Osteocyte (in vitro differentiated cells): Measurements from ENCODE around the gene NGRN. TPM values are rescaled to one million over a fixed set of nuclear protein-coding genes. Genes with fewer than 3 reads are reported as not detected.

Experiments used
- DNase-seq: peaks from one replicate; pipeline ENCODE4 v3.0.0; 2021; ENCODE audit warnings: mixed read lengths; ENCODE audit not compliant: unreplicated experiment; ENCODE audit errors: extremely low spot score
- H3K27ac Mint-ChIP-seq: one replicate; pipeline ENCODE4 v1.8.0; 2021; ENCODE audit warnings: mild to moderate bottlenecking, mixed read lengths; ENCODE audit not compliant: unreplicated experiment
- H3K27me3 Mint-ChIP-seq: one replicate; pipeline ENCODE4 v1.8.0; 2021; ENCODE audit warnings: mixed read lengths; ENCODE audit not compliant: unreplicated experiment
- H3K36me3 Mint-ChIP-seq: one replicate; pipeline ENCODE4 v1.8.0; 2021; ENCODE audit warnings: mixed read lengths; ENCODE audit not compliant: unreplicated experiment
- H3K4me1 Mint-ChIP-seq: one replicate; pipeline ENCODE4 v1.8.0; 2021; ENCODE audit warnings: mixed read lengths; ENCODE audit not compliant: unreplicated experiment
- H3K4me3 Mint-ChIP-seq: one replicate; pipeline ENCODE4 v1.8.0; 2021; ENCODE audit warnings: mild to moderate bottlenecking, moderate library complexity, mixed read lengths; ENCODE audit not compliant: unreplicated experiment
- H3K9me3 Mint-ChIP-seq: one replicate; pipeline ENCODE4 v1.8.0; 2021; ENCODE audit warnings: mixed read lengths; ENCODE audit not compliant: unreplicated experiment
- CTCF ChIP-seq: fragments of 200-600 bp; sonication (generic); IDR thresholded peaks from 2 replicates; pipeline ENCODE4 v1.5.0; 2021; ENCODE audit warnings: antibody characterized with exemption, mild to moderate bottlenecking, moderate library complexity
- total RNA-seq: library from RNA; stranded (reverse); gene quantifications from 2 replicates; pipeline ENCODE4 v1.2.1, GENCODE V29; 2021

The NGRN gene
- total RNA-seq, 1 donor from 2014 or later: 92.3 TPM

- Mint-ChIP-seq H3K4me1 (peaks cover 14% of the 10 kb centered on the region), H3K27me3 (no peaks in the 10 kb centered on the region), H3K4me3 (no peak overlapping the region), H3K27ac (no peak overlapping the region), H3K36me3 (no peaks in the 10 kb centered on the region), H3K9me3 (no peaks in the 10 kb centered on the region)
- TF ChIP-seq CTCF: no peak
- DNase-seq: no peak
Measured at GRCh38 chr15:90261811-90262210, 3.7 kb upstream of the NGRN start.

- Mint-ChIP-seq H3K9me3 (no peaks in the 10 kb centered on the region), H3K36me3 (no peaks in the 10 kb centered on the region), H3K27me3 (no peaks in the 10 kb centered on the region), H3K4me3 (no peak overlapping the region), H3K4me1 (peaks cover 21% of the 10 kb centered on the region), H3K27ac (no peak overlapping the region)
- no peak for TF ChIP-seq CTCF
- DNase-seq: no peak
Measured at GRCh38 chr15:90262426-90262825, 3.0 kb upstream of the NGRN start.

- Mint-ChIP-seq H3K27me3 (no peaks in the 10 kb centered on the region), H3K27ac (peak overlapping the region; percentile 97), H3K9me3 (no peaks in the 10 kb centered on the region), H3K36me3 (peaks cover 7% of the 10 kb centered on the region), H3K4me3 (peak overlapping the region; percentile 93), H3K4me1 (peaks cover 34% of the 10 kb centered on the region)
- no peak for TF ChIP-seq CTCF
- DNase-seq: no peak
Measured at GRCh38 chr15:90264671-90265070, 801 bp upstream of the NGRN start.

GRCh38 chr15:90266061-90266431 is 574 bp downstream of the NGRN start:
- Mint-ChIP-seq H3K36me3 (peaks cover 18% of the 10 kb centered on the region), H3K4me1 (peaks cover 41% of the 10 kb centered on the region), H3K4me3 (peak overlapping the region; percentile 93), H3K27ac (peak overlapping the region; percentile 97), H3K27me3 (no peaks in the 10 kb centered on the region), H3K9me3 (no peaks in the 10 kb centered on the region)
- DNase-seq: no peak
- no peak for TF ChIP-seq CTCF

- no peak for TF ChIP-seq CTCF
- no peaks in the 10 kb centered on the region for H3K9me3 Mint-ChIP-seq
- H3K36me3 Mint-ChIP-seq: peaks cover 21% of the 10 kb centered on the region
- H3K4me1 Mint-ChIP-seq: peaks cover 41% of the 10 kb centered on the region
- DNase-seq: no peak
- H3K27ac Mint-ChIP-seq: peak overlapping the region; percentile 97
- H3K4me3 Mint-ChIP-seq: peak overlapping the region; percentile 93
- H3K27me3 Mint-ChIP-seq: no peaks in the 10 kb centered on the region
Measured at GRCh38 chr15:90266485-90266884, 1.0 kb downstream of the NGRN start.
